ENCODE measurements around the gene ZBTB2.
"Not testable (repeated sequence)": the region's sequence is repeated elsewhere in the genome, so short reads cannot be mapped to it uniquely, and the experiment has no call there.

ZBTB2 gene

DNA sequence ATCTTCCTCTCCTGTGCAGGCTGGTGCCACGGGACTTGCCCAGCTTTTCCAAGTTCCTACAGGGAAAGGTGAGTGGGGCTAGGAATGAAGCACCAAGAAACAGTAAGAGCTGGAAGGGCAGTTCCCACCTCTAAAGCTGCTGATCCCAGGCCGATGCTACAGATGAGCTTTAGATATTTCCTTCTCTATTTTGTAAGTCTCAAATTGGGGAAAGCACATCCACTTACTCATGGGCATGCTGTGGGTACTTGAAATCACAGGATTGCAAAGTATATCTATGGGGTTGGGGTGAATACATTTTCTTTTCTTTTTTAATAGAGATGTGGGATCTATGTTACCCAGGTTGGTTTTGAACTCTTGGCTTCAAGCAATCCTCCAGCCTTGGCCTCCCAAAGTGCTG, 3.1 kb downstream of the ZBTB2 start:
- Histone ChIP-seq H3K27me3 (no peaks in the 10 kb centered on the region), H3K4me1 (ENCODE audit: control insufficient read depth in 1 of 2, insufficient read depth in 1 of 2, low read depth in 1 of 2, low read length in 1 of 2) (peaks cover 33 to 37% of the 10 kb centered on the region in 2 experiments), H3K4me3 (ENCODE audit: low read depth in 1 of 2, low read length in 1 of 2) (no peak overlapping the region), H3K9me3 (no peaks in the 10 kb centered on the region), H3K27ac (peak overlapping the region; percentile 99), H3K36me3 (no peaks in the 10 kb centered on the region)
- TF ChIP-seq, protein P1, sequence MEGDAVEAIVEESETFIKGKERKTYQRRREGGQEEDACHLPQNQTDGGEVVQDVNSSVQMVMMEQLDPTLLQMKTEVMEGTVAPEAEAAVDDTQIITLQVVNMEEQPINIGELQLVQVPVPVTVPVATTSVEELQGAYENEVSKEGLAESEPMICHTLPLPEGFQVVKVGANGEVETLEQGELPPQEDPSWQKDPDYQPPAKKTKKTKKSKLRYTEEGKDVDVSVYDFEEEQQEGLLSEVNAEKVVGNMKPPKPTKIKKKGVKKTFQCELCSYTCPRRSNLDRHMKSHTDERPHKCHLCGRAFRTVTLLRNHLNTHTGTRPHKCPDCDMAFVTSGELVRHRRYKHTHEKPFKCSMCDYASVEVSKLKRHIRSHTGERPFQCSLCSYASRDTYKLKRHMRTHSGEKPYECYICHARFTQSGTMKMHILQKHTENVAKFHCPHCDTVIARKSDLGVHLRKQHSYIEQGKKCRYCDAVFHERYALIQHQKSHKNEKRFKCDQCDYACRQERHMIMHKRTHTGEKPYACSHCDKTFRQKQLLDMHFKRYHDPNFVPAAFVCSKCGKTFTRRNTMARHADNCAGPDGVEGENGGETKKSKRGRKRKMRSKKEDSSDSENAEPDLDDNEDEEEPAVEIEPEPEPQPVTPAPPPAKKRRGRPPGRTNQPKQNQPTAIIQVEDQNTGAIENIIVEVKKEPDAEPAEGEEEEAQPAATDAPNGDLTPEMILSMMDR (IDR thresholded peaks at IDR 0.05) = no peak

DNA sequence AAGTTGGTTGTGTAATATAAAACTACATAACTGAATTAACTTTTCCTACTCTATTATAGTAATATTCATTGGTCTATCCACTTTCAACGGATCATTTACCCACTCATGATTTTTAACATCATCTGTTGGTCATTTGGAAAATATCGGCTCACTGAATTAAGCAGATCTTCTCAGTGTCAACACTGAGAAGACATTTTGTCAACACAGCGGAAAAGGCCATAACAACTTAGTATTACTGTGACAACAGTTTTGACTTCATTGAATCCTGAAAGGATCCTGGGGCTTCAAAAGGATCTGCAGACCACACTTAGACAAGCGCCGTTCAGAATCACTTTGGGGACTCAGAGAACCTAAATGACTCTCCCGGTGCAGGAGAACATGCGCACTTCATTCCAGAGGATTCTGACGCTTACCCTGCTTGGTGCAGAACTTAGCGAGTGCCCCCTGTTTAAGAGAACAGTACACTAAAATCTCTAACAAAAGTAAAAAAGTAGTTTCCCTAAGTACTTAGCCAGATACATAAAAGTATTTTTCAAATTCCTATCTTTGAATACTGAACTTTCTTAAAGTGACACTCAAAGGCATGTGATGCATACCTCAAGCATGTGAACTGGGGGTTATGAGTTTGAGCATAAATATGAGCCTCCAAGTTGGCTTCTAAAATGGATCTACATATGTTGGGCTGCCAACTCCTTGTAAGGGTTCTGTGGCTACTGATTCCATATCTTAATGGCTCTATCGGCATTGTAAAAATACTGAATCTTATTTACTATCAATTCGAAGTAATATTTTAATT, 4.0 kb downstream of the ZBTB2 start:
- Histone ChIP-seq H3K36me3 (no peaks in the 10 kb centered on the region), H3K9me3 (no peaks in the 10 kb centered on the region), H3K4me3 (ENCODE audit: low read depth in 1 of 2, low read length in 1 of 2) (no peak overlapping the region), H3K27ac (no peak overlapping the region), H3K4me1 (ENCODE audit: control insufficient read depth in 1 of 2, insufficient read depth in 1 of 2, low read depth in 1 of 2, low read length in 1 of 2) (peaks cover 24 to 29% of the 10 kb centered on the region in 2 experiments), H3K27me3 (no peaks in the 10 kb centered on the region)
- TF ChIP-seq, protein P1 (IDR thresholded peaks at IDR 0.05) = no peak

DNA sequence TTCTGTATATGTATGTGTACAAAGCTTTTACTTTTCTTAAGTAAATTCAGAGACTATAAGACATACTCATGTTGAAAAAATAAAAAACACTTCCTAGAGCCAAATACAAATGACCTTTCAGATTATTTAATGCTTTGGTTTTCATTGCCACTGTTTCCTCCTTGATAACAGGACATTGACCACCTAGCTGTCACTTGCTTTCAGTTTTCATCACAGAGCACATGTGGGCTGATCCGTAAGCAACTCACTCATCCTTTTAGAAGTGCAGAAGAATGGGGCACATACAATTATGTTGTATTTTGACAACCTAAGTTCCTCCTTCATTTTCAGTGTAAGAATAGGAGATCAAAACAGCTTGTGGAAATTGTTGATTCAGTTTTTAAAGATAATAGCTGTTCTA, 6.2 kb downstream of the ZBTB2 start:
- H3K4me1 ChIP-seq (ENCODE audit: control insufficient read depth in 1 of 2, insufficient read depth in 1 of 2, low read depth in 1 of 2, low read length in 1 of 2) = peaks cover 21 to 22% of the 10 kb centered on the region in 2 experiments
- no peak overlapping the region for H3K27ac ChIP-seq
- H3K9me3 ChIP-seq = no peaks in the 10 kb centered on the region
- no peaks in the 10 kb centered on the region for H3K36me3 ChIP-seq
- no peak overlapping the region for H3K4me3 ChIP-seq (ENCODE audit: low read depth in 1 of 2, low read length in 1 of 2)
- TF ChIP-seq, protein P1 (IDR thresholded peaks at IDR 0.05) = no peak
- H3K27me3 ChIP-seq = no peaks in the 10 kb centered on the region

DNA sequence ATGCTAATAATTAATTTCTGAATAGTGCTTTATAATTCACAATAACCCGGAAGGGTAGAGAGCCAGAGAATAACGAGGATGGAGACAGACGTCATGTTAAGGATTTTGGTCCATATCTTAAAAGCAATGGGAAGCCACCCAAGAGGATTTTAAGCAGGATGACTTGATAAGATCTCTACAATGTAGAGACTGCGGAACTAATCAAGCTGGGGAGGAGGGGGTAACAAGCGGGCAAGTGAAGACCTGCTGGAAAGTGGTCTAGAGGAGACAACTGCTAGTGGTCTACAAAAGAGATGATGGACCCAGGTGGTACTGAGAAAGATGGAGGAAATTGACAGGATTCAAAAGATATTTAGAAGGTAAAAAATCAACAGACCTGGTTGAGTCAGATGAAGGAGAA, 7.2 kb downstream of the ZBTB2 start:
- no peak overlapping the region for H3K27ac ChIP-seq
- H3K4me1 ChIP-seq (ENCODE audit: control insufficient read depth in 1 of 2, insufficient read depth in 1 of 2, low read depth in 1 of 2, low read length in 1 of 2) = peaks cover 13 to 20% of the 10 kb centered on the region in 2 experiments
- no peaks in the 10 kb centered on the region for H3K9me3 ChIP-seq
- TF ChIP-seq, protein P1 (IDR thresholded peaks at IDR 0.05) = no peak
- no peaks in the 10 kb centered on the region for H3K27me3 ChIP-seq
- no peak overlapping the region for H3K4me3 ChIP-seq (ENCODE audit: low read depth in 1 of 2, low read length in 1 of 2)
- H3K36me3 ChIP-seq = no peaks in the 10 kb centered on the region

DNA sequence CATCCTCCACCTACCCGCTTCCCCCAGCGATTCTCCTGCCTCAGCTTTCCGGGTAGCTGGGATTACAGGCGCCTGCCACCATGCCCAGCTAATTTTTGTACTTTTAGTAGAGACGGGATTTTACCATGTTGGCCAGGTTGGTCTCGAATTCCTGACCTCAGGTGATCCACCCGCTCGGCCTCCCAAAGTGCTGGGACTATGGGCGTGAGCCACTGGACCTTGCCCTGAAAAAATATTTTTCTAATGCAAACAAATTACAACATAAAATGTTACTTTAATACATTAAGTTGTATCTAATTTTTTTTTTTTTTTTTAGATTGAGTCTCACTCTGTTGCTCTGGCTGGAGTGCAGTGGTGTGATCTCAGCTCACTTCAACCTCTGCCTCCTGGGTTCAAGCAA, 8.7 kb downstream of the ZBTB2 start:
- not testable (repeated sequence) for H3K36me3 ChIP-seq; H3K4me1 ChIP-seq (ENCODE audit: control insufficient read depth in 1 of 2, insufficient read depth in 1 of 2, low read depth in 1 of 2, low read length in 1 of 2); H3K4me3 ChIP-seq (ENCODE audit: low read depth in 1 of 2, low read length in 1 of 2); H3K27ac ChIP-seq; H3K9me3 ChIP-seq; H3K27me3 ChIP-seq

DNA sequence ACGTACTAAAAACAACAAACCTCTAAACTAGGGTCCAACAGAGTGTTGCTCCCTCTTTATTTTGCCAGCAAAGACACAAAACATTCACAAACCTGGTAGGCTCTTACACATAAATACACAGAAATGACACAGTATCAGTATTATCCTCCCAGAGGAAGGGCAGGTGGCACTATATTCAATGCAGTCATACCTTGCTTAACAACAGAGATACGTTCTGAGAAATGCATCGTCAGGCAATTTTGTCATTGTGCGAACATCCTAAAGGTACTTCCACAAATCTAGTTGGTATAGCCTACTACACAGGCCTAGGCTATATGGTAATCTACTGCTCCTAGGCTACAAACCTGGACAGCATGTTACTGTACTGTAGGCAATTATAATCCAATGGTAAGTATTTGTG, 9.6 kb downstream of the ZBTB2 start:
- Histone ChIP-seq H3K9me3 (no peaks in the 10 kb centered on the region), H3K4me3 (ENCODE audit: low read depth in 1 of 2, low read length in 1 of 2) (no peak overlapping the region), H3K27me3 (no peaks in the 10 kb centered on the region), H3K4me1 (ENCODE audit: control insufficient read depth in 1 of 2, insufficient read depth in 1 of 2, low read depth in 1 of 2, low read length in 1 of 2) (peaks cover 0 to 9% of the 10 kb centered on the region in 2 experiments), H3K27ac (no peak overlapping the region), H3K36me3 (no peaks in the 10 kb centered on the region)
- TF ChIP-seq, protein P1 (IDR thresholded peaks at IDR 0.05) = no peak
